B cell (primary cell): ENCODE results near the gene KRTAP10-9. TPM values are rescaled to one million over a fixed set of nuclear protein-coding genes. Genes with fewer than 3 reads are reported as not detected.

Source experiments
- ATAC-seq: fragments of 200-7000 bp; cut with Tn5 transposase; one replicate; pipeline ENCODE4 v1.10.0; 2021; ENCODE audit warnings: low read depth, mild to moderate bottlenecking, moderate number of reproducible peaks, moderate library complexity
- CTCF ChIA-PET: fragments of 350-600 bp; sonication (Branson Sonifier 250); formaldehyde crosslinking; loops from one replicate; lab custom pipeline; 2021; ENCODE audit warnings: antibody characterized with exemption, inconsistent platforms; lab: Charles Lee
- POLR2A ChIA-PET: fragments of 350-600 bp; sonication (Branson Sonifier 250); formaldehyde crosslinking; loops from one replicate; lab custom pipeline; 2021; ENCODE audit warnings: antibody characterized with exemption; lab: Charles Lee
- DNase-seq: peaks from one replicate; pipeline ENCODE4 v3.0.0; 2013
- H2AFZ ChIP-seq: 2 replicates; pipeline ENCODE4 v1.6.1; 2012; ENCODE audit warnings: mild to moderate bottlenecking, low read depth, low read length; ENCODE audit not compliant: insufficient read depth, poor library complexity, severe bottlenecking
- H3K27ac ChIP-seq, 2 donors: 1 replicate in 1 of 2; 2 replicates in 1 of 2; pipeline ENCODE4 v1.5.1; 2012 to 2013; ENCODE audit warnings: low read length in 2 of 2, mild to moderate bottlenecking in 2 of 2, moderate library complexity in 1 of 2
- H3K27me3 ChIP-seq, 4 experiments: fragments of 200-600 bp in 1 of 4; sonication (generic) in 1 of 4; replicated peaks in 1 of 4; 1 replicate in 2 of 4; 2 replicates in 2 of 4; pipeline versions ENCODE4 v1.6.1 to v1.7.0; 2013 to 2016; ENCODE audit warnings: low read length in 3 of 4, mild to moderate bottlenecking in 2 of 4, mixed read lengths in 1 of 4, moderate library complexity in 1 of 4; ENCODE audit not compliant: insufficient read depth in 4 of 4, control insufficient read depth in 3 of 4; ENCODE audit errors: control extremely low read depth in 1 of 4
- H3K36me3 ChIP-seq, 2 experiments: replicated peaks in 1 of 2; 1 replicate in 1 of 2; 2 replicates in 1 of 2; pipeline versions ENCODE4 v1.6.1 to v1.7.1; 2013; ENCODE audit warnings: low read length in 1 of 2; ENCODE audit not compliant: insufficient read depth in 2 of 2, control insufficient read depth in 1 of 2; ENCODE audit errors: control extremely low read depth in 1 of 2, extremely low read depth in 1 of 2
- H3K4me1 ChIP-seq, 2 donors: fragments of 200-600 bp in 1 of 2; sonication (generic) in 1 of 2; 1 replicate in 1 of 2; 2 replicates in 1 of 2; pipeline versions ENCODE4 v1.5.1 to v1.6.1; 2013 to 2017; ENCODE audit warnings: low read length in 2 of 2; ENCODE audit not compliant: control insufficient read depth in 2 of 2, insufficient read depth in 2 of 2
- H3K4me2 ChIP-seq: replicated peaks from 2 replicates; pipeline ENCODE3; 2012; ENCODE audit warnings: mild to moderate bottlenecking, low read depth, low read length; ENCODE audit not compliant: poor library complexity, severe bottlenecking
- H3K4me3 ChIP-seq, 5 experiments: fragments of 200-600 bp in 1 of 5; sonication (generic) in 1 of 5; 1 replicate in 3 of 5; 2 replicates in 2 of 5; pipeline versions ENCODE4 v1.5.1 to v1.7.0; 2011 to 2016; ENCODE audit warnings: low read length in 4 of 5, mild to moderate bottlenecking in 4 of 5, low read depth in 2 of 5, control low read depth in 1 of 5, moderate library complexity in 1 of 5; ENCODE audit not compliant: insufficient read depth in 1 of 5; ENCODE audit errors: control extremely low read depth in 1 of 5, extremely low read depth in 1 of 5
- H3K79me2 ChIP-seq: fragments of 200-600 bp; sonication (generic); one replicate; pipeline ENCODE4 v1.6.0; 2016; ENCODE audit warnings: low read length; ENCODE audit not compliant: control insufficient read depth, insufficient read depth
- H3K9ac ChIP-seq: fragments of 200-600 bp; sonication (generic); 2 replicates; pipeline ENCODE4 v1.6.1; 2017; ENCODE audit warnings: mild to moderate bottlenecking, low read length, moderate library complexity
- H3K9me3 ChIP-seq, 3 donors: one replicate each; pipeline versions ENCODE4 v1.6.1 to v1.7.1; 2013; ENCODE audit warnings: low read length in 2 of 3; ENCODE audit not compliant: control insufficient read depth in 2 of 3, insufficient read depth in 1 of 3; ENCODE audit errors: control extremely low read depth in 1 of 3
- H4K20me1 ChIP-seq: 2 replicates; pipeline ENCODE4 v1.6.0; 2012; ENCODE audit warnings: mild to moderate bottlenecking, low read length; ENCODE audit not compliant: insufficient read depth, control insufficient read depth, poor library complexity, severe bottlenecking
- H3K27ac Mint-ChIP-seq: one replicate; pipeline ENCODE4 v1.8.0; 2021; ENCODE audit warnings: mixed read lengths
- H3K27me3 Mint-ChIP-seq: one replicate; pipeline ENCODE4 v1.8.0; 2021; ENCODE audit warnings: mixed read lengths
- H3K4me1 Mint-ChIP-seq: one replicate; pipeline ENCODE4 v1.8.0; 2021; ENCODE audit warnings: mixed read lengths
- H3K4me3 Mint-ChIP-seq: one replicate; pipeline ENCODE4 v1.8.0; 2021; ENCODE audit warnings: mixed read lengths
- H3K9me3 Mint-ChIP-seq: one replicate; pipeline ENCODE4 v1.8.0; 2022; ENCODE audit warnings: mixed read lengths; ENCODE audit not compliant: insufficient read depth
- EZH2 ChIP-seq: IDR thresholded peaks from 2 replicates; pipeline ENCODE4 v1.6.1; 2012; ENCODE audit warnings: borderline replicate concordance, low read depth, mild to moderate bottlenecking, moderate library complexity, low read length; ENCODE audit not compliant: insufficient read depth, poor library complexity, severe bottlenecking
- WGBS: methylation state at CpG from one replicate; pipeline ENCODE4 v1.1.5; 2013; ENCODE audit warnings: missing lambda C conversion rate; ENCODE audit not compliant: insufficient coverage; 5-methylcytosine and 5-hydroxymethylcytosine counted together
- intact Hi-C: fragments of 100-400 bp; cut with micrococcal nuclease; formaldehyde crosslinking; loops from one replicate; pipeline ENCODE4 v1.10.0; 2022
- polyA plus RNA-seq: library from polyadenylated mRNA; depleted of rRNA; stranded (reverse); fragments of >200 nt; gene quantifications from 2 replicates; pipeline ENCODE4 v1.2.3, GENCODE V29; 2012
- total RNA-seq, 2 donors: library from RNA; stranded (reverse); fragments of 120-200 nt in 1 of 2; gene quantifications; 1 replicate in 1 of 2; 2 replicates in 1 of 2; pipeline versions ENCODE4 v1.2.3 to v1.2.4, GENCODE V29; 2013 to 2022
- TF ChIP-seq, protein P1 (sequence below): fragments of 200-600 bp; IDR thresholded peaks from one replicate; pipeline ENCODE4 v1.8.0; 2022; ENCODE audit warnings: antibody characterized with exemption, mild to moderate bottlenecking

The KRTAP10-9 gene
- total and polyA plus RNA-seq, 2 donors (not counting 1 experiment from before 2014, with no cell fraction given), result not detected

DNA sequence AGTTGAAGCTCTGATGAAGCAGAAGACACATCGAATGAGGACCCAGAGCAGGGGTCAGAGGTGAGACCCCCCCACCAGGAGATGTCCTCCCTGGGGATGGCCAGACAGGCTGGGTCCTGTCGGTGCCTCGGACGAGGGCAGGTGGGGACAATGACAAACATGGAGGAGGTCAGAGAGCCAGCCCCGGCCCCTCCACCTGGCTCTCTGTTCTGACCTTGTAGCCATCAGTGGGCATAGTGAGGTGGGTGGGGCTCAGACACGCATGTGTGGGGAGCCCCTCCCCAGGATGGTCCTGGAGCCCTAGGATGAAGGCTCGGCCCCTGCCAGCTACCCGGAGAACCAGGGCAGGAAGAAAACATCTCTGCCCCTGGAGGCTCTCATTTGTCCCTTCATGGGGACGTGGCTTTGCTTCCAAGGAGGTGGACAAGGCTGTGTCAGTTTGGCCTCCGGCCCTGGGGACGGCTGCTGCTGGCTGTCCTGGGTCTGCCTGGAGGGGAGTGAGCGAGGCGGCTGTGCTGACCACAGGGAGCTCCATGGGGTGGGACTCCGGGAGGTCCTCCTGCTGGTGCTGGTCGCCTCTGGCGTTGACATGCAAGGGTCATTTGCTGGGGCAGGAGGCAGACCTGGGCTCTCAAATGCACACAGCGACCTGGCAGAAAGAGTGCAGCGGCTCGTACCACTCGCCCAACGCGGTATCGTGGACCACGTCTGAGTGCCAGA lies 37.1 kb upstream of the KRTAP10-9 start:
- Mint-ChIP-seq H3K4me1 (no peaks in the 10 kb centered on the region), H3K27ac (no peak overlapping the region), H3K4me3 (no peak overlapping the region), H3K9me3 (peaks cover 2% of the 10 kb centered on the region), H3K27me3 (peaks cover 43% of the 10 kb centered on the region)
- Histone ChIP-seq H3K27ac (no peak overlapping the region), H3K4me2 (no peak overlapping the region), H2AFZ (no peak overlapping the region), H4K20me1 (no peaks in the 10 kb centered on the region), H3K27me3 (peaks cover 0 to 14% (median 3%) of the 10 kb centered on the region in 4 experiments), H3K4me1 (no peaks in the 10 kb centered on the region), H3K79me2 (no peaks in the 10 kb centered on the region), H3K9me3 (peaks cover 0 to 4% (median 0%) of the 10 kb centered on the region in 3 donors), H3K36me3 (no peaks in the 10 kb centered on the region), H3K4me3 (no peak overlapping the region), H3K9ac (no peak overlapping the region)
- CTCF ChIA-PET, result no interaction called here
- DNase-seq (no peak), ATAC-seq (no peak)
- TF ChIP-seq EZH2, result no peak
- TF ChIP-seq, protein P1, sequence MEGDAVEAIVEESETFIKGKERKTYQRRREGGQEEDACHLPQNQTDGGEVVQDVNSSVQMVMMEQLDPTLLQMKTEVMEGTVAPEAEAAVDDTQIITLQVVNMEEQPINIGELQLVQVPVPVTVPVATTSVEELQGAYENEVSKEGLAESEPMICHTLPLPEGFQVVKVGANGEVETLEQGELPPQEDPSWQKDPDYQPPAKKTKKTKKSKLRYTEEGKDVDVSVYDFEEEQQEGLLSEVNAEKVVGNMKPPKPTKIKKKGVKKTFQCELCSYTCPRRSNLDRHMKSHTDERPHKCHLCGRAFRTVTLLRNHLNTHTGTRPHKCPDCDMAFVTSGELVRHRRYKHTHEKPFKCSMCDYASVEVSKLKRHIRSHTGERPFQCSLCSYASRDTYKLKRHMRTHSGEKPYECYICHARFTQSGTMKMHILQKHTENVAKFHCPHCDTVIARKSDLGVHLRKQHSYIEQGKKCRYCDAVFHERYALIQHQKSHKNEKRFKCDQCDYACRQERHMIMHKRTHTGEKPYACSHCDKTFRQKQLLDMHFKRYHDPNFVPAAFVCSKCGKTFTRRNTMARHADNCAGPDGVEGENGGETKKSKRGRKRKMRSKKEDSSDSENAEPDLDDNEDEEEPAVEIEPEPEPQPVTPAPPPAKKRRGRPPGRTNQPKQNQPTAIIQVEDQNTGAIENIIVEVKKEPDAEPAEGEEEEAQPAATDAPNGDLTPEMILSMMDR, result no peak
- intact Hi-C loops, result no loop called here
- WGBS, result 88% methylated on average over 24 of the region's 24 CpGs
- POLR2A ChIA-PET, result no interaction called here

GRCh38 chr21:44590311-44590721 lies 36.6 kb upstream of the KRTAP10-9 start:
- ATAC-seq (no peak), DNase-seq (no peak)
- Histone ChIP-seq H3K4me3 (no peak overlapping the region), H2AFZ (no peak overlapping the region), H3K9me3 (peaks cover 0 to 4% (median 0%) of the 10 kb centered on the region in 3 donors), H3K27ac (no peak overlapping the region), H4K20me1 (no peaks in the 10 kb centered on the region), H3K27me3 (peaks cover 0 to 11% (median 3%) of the 10 kb centered on the region in 4 experiments), H3K79me2 (no peaks in the 10 kb centered on the region), H3K36me3 (no peaks in the 10 kb centered on the region), H3K9ac (no peak overlapping the region), H3K4me2 (no peak overlapping the region), H3K4me1 (no peaks in the 10 kb centered on the region)
- 65% methylated on average over 7 of the region's 10 CpGs for WGBS
- intact Hi-C loops, result no loop called here
- Mint-ChIP-seq H3K27me3 (peaks cover 38% of the 10 kb centered on the region), H3K9me3 (peaks cover 2% of the 10 kb centered on the region), H3K27ac (no peak overlapping the region), H3K4me1 (no peaks in the 10 kb centered on the region), H3K4me3 (no peak overlapping the region)
- ChIA-PET CTCF (no interaction called here), POLR2A (no interaction called here)
- TF ChIP-seq, protein P1, result no peak
- no peak for TF ChIP-seq EZH2
